GM21526 (cell line): ENCODE results near the gene TPM1.
A peak's percentile ranks its signal among the peaks of the same experiment; 100 is the strongest.

Experiments
- ATAC-seq: cut with Tn5 transposase; IDR thresholded peaks from one replicate; pipeline ENCODE4 v1.9.1; 2021; ENCODE audit warnings: moderate library complexity; ENCODE audit not compliant: unreplicated experiment, low FRiP score

TPM1 gene

DNA sequence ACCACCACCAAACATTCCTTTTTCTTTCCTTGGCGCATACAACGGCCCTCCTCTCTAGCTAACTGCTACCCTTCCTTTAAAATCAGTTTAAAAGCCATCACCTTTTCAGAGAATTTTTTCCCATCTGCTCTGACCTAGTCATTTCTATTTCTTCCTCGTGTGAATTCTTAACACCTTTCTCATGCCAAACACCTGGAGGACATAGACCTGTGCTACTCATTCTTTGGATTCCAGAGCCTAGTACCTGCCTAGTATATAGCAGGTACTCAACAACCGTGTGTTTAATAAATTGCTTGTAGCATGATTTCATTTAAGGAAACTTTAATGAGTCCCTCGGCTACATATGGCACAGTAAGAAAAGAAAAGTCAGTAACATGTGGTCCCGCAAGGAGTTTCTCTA is 2.0 kb upstream of the TPM1 start:
- no peak for ATAC-seq

DNA sequence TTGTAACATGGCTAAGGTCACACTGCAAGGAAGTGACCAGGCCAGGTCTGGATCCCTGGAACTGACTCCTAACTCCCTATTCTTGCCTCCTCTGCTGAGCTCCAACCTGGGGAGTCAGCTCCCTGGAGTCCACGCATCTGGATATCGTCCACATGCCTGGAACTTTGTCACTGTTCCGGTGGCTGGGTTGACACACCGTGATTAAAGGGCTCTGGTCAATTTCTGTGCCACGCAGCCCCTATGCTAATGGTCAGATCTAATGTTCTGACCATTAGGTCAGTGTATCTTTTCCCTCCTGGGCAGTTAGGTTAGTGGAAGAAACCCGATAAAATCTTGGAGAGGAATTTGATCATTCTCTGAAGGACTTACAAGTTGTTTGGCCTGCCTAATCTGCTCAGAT is 1.6 kb upstream of the TPM1 start:
- ATAC-seq, result no peak

DNA sequence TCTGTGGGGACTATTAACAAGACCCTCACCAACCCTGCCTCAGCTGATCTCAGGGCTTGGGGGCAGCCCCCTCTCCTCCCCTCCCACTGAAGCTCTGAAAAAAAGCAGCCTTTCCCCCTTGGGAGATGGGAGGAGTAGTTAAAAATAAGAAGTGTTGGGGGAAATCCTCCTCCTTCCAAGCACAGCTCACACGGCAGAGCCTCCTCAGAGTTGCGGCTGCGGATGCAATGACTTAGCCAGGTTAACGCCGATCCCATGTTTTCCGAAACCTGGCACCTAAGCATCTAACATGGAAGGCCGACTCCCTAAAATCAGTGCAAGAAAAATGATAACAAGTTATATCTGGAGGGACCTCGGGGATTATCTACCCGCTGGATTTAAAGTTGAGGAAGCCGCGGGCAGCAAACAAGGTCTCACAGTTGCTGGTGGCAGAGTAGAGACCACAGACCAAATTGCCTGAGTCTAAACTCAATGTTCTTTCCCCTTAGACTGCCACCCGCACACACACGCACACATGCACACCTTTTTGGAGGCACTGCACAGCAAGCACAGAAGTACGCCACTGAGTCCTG is 1.1 kb upstream of the TPM1 start:
- ATAC-seq, result no peak

GRCh38 chr15:63042877-63043334 is 359 bp downstream of the TPM1 start:
- no peak for ATAC-seq

- no peak for ATAC-seq
Observed at GRCh38 chr15:63043335-63044076, 959 bp downstream of the TPM1 start.

DNA sequence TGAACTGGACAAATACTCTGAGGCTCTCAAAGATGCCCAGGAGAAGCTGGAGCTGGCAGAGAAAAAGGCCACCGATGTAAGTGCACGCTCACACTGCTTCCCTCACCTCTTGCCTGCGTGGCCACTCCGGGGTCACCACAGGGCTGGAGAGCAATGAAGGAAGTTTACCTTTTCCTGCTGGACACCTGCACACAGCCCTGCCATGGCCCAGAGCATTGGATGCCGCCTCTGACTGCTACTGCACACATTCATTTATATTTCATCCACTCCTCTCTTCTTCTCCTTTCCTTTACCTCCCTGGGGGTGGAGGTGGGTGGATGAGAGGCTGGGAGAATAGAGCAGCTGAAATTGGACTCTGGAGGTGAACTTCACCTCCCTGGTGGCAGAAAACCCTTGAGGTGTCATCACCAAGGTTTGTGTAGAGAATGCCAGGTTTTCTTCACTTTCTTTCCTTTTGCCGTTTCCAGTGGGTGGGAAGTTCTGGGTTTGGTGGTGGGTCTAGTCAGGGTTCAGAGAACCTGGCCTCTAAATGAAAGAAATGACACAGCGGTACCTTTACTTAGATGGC is 1.6 kb downstream of the TPM1 start:
- no peak for ATAC-seq

DNA sequence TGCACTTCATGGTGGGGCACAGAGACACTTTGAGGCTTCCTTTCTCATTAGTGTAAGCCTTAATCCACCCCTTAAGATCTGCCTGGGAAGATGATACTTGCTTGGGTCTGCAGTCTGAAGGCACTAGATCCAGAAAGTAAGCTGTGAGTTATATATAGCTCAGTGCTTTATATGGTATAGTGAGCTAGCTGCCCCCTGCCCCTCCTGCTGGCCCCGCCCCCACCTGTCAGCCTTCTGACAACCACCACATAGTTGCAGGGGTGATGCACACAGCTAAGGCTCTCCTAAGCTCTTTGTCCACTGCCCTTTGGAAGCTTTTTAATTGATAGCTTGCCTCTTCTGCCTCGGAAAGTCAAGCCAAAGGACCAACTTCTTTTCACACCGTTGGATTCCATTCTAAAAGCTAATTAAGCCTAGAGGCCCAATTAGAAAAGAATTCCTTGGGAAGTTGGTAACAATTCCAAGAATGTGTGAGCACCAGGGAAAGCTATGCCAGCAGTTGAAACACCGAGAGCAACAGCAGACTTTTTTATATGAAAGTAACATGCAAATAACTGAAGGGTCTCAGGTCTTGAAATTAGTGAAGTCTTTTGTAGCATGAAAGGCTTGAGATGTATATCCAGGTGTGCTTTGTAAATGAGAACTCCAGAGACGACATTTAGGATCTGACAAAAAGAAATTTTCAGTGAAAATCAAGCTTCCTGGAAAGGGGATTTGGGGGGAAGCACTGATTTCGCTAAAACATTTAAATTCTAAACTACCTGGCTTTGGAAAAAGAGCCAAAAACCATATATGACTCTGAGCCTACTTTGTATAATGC is 2.3 kb downstream of the TPM1 start:
- ATAC-seq, result no peak

DNA sequence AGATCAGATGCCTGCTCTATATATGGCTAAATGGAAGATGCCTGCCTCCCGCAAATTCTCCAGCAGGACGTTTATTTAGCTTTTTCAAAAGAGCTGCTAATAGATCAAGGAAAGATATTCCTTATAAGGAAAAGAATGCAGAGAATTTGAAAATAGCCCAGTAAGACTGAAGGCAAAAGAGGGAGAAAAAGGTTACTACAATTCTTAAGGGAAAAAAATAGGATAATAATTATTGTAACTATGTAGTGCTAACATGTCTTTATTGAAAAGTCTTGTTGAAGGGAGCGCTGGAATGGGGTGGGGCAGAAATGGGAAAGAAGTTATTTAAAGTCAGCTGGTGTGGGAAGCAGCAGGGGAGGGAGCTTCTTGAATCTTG is 2.9 kb downstream of the TPM1 start:
- ATAC-seq, result no peak

DNA sequence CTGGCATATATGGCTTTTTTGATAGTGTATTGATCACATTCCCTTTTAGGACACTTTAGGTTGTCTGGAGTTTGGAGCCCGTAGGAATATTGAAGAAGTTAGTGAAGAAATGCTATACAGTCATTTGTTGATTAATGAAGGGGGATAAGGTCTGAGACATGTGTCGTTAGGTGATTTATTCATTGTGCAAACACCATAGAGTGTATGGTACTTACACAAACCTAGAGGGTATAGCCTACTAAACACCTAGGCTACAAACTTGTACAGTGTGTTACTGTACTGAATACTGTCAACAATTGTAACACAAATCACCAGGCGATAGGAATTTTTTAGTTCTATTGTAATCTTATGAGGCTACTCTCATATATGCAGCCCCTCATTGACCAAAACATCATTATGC is 3.3 kb downstream of the TPM1 start:
- no peak for ATAC-seq

- ATAC-seq, result no peak
Observed at GRCh38 chr15:63046917-63047760, 4.6 kb downstream of the TPM1 start.

DNA sequence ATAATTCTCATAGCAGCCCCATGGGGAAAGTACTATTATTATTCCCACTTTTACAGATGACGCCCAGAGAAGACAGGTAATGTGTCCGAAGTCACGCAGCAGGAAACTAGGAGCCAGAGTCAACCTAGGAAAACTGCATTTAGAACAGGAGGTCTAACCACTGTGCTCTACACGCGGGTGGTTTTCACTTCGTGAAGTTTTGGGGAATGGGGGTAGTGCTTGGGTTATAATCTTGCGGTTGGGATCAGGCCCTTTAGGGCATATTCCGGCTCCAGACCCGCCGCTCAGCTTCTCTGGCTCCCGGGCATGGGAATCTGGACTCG is 5.2 kb downstream of the TPM1 start:
- no peak for ATAC-seq

DNA sequence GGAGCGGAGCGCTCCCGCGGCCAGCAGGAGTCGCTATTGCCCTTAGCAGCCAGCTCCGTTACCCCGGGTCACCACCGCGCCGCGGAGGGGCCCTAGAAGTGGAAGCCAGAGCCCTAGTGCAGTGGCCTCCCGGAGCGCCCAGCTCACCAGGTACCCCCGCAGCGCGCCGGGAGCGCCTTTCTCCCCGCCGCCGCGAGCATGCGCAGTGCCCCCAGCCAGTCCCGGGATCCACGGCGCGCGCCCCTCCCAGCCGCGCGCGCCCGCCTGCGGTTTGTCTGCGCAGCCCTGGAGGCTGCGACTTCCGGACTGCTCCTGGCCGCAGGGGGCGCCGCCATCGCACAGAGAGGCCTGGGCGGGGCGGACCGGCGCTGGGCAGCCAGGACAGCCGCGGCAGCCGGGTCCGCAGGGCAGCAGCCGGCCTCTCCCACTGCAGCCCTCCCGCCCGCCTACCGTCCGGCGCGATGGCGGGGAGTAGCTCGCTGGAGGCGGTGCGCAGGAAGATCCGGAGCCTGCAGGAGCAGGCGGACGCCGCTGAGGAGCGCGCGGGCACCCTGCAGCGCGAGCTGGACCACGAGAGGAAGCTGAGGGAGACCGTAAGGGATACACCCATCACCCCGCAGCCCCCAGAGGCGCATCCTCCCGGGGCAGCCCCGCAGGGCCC is 5.7 kb downstream of the TPM1 start:
- ATAC-seq, result peak; percentile 78

GRCh38 chr15:63048776-63049665 is 6.5 kb downstream of the TPM1 start:
- ATAC-seq, result peak; percentile 31

DNA sequence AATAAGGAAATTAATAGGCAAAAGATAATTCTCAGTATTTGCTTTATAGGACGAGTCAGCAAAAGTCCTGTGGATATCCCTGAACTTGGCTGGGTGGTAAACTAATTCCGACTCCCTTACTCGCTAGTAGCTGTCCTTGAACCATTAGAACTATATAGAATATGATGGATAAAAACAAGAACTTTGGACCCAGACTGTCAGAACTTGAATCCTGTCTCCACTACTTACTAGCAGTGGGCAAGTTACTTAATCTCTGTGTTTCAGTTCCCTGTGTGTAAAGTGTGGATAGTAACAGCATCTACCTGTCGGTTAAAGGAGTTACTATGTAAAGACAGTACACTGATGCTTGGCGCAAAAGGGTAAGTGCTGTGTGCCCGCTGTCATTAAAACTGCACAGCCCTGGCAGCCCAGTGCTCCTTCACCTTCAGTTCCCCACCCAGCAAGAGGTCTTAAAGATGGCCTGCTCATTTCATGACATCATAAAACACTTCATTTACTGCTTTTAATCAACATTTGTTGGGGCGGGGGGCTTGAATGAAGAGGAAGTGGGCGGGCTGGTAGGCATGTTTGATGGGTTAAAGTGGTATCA is 7.3 kb downstream of the TPM1 start:
- no peak for ATAC-seq

- no peak for ATAC-seq
Observed at GRCh38 chr15:63050731-63051155, 8.2 kb downstream of the TPM1 start.

- no peak for ATAC-seq
Observed at GRCh38 chr15:63051156-63052066, 8.9 kb downstream of the TPM1 start.

DNA sequence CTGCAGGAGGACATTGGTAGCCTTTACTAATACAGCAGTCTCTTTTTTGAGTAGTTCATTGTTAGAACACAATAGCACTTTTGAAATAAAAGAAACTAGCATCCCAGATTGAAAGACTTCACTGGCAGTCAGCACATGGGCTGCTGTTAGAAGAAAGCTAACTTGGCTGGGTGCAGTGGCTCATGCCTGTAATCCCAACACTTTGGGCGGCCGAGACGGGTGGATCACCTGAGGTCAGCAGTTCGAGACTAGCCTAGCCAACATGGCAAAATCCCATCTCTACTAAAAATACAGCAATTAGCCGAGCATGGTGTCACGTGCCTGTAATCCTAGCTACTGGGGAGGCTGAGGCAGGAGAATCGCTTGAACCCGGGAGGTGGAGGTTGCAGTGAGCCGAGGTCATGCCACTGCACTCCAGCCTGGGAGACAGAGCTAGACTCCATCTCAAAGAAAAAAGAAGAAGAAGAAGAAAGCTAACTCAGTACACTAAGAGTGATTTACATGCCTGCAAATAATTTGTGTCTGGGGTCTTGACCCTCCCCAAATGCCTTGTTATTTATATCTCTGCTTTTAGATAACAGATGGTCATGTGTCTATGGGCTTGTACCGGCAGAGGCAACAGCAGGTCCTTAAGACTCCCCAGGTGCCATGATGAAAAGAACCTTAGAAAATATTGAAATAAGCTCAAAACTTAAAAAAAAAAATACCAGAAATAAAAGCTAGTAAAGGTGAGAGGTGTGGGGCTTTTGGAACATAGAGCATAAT is 9.7 kb downstream of the TPM1 start:
- no peak for ATAC-seq
